Spleen (tissue), 7 donors: Measurements from ENCODE around the gene UGT1A9.

Experiments
- CTCF ChIP-seq, 11 experiments: fragments of 200-600 bp in 7 of 11; fragments of 450-650 bp in 4 of 11; sonication (generic) in 4 of 11; IDR thresholded peaks in 8 of 11; conservative IDR thresholded peaks in 3 of 11; 1 replicate in 7 of 11; 2 replicates in 4 of 11; pipeline versions ENCODE4 v1.4.0 to v1.8.0; 2016 to 2021; ENCODE audit warnings: antibody characterized with exemption in 11 of 11, inconsistent platforms in 4 of 11, mild to moderate bottlenecking in 1 of 11
- POLR2A ChIP-seq, 3 donors: fragments of 450-650 bp; IDR thresholded peaks; one replicate each; pipeline ENCODE4 v1.5.1; 2017; ENCODE audit warnings: antibody characterized with exemption in 3 of 3, mild to moderate bottlenecking in 1 of 3
- donor health status: DM: no; HTN: no; CAD: no; lungs with moderate emphysema.
- donor health status: DM: no; HTN: no; CAD: no.
- donor health status: DM: no; HTN: no; CAD: no.

GRCh38 chr2:233671290-233672161 is at the start of gene UGT1A9:
- TF ChIP-seq CTCF (IDR thresholded peaks at IDR 0.05 in 8 of 11, conservative IDR thresholded peaks at IDR 0.05 in 3 of 11) (no peak), POLR2A (IDR thresholded peaks at IDR 0.05) (no peak)
